Left lung (tissue), 10 donors: ENCODE data around the gene UST. TPM values are rescaled to one million over a fixed set of nuclear protein-coding genes. Genes with fewer than 3 reads are reported as not detected.
"Not testable (repeated sequence)": the region's sequence is repeated elsewhere in the genome, so short reads cannot be mapped to it uniquely, and the experiment has no call there.

Source experiments
- ATAC-seq: fragments of 200-7000 bp; cut with Tn5 transposase; one replicate; pipeline ENCODE4 v1.9.1; 2020; ENCODE audit warnings: moderate library complexity
- DNase-seq, 4 donors: peaks; one replicate each; pipeline ENCODE4 v3.0.0-alpha.2; 2013 to 2020
- H3K27ac ChIP-seq, 2 donors: fragments of 200-600 bp; sonication (generic) in 1 of 2; one replicate each; pipeline versions ENCODE4 v1.5.0 to v1.8.0; 2020 to 2021
- H3K27me3 ChIP-seq, 2 donors: fragments of 200-600 bp; sonication (generic) in 1 of 2; one replicate each; pipeline versions ENCODE4 v1.5.0 to v1.8.0; 2020 to 2021
- H3K36me3 ChIP-seq, 2 donors: fragments of 200-600 bp; sonication (generic) in 1 of 2; one replicate each; pipeline versions ENCODE4 v1.5.0 to v1.8.0; 2020 to 2021
- H3K4me1 ChIP-seq, 2 donors: fragments of 200-600 bp; one replicate each; pipeline ENCODE4 v1.8.0; 2021
- H3K4me3 ChIP-seq, 2 donors: fragments of 200-600 bp; sonication (generic) in 1 of 2; one replicate each; pipeline versions ENCODE4 v1.5.0 to v1.8.0; 2020 to 2021; ENCODE audit warnings: mild to moderate bottlenecking in 1 of 2
- H3K9me3 ChIP-seq, 2 donors: fragments of 200-600 bp; sonication (generic) in 1 of 2; one replicate each; pipeline versions ENCODE4 v1.5.0 to v1.8.0; 2020 to 2021
- intact Hi-C, 2 donors: fragments of 100-400 bp; cut with DNase I; formaldehyde crosslinking; loops; one replicate each; pipeline versions ENCODE4 v1.11.2 to v1.14.2; 2022
- polyA plus RNA-seq, 6 donors: library from polyadenylated mRNA; unstranded; fragments of 120-200 nt; gene quantifications; one replicate each; pipeline ENCODE4 v1.2.1, GENCODE V29; 2013; ENCODE audit not compliant: insufficient read length in 6 of 6
- total RNA-seq, 2 donors: library from RNA; stranded (reverse); fragmentation: NEBNext Ultra II Directional; extraction: Animal tissue kit (Norgen Biotek cat#: 25700); gene quantifications; one replicate each; pipeline ENCODE4 v1.2.1, GENCODE V29; 2021
- TF ChIP-seq, protein P1 (sequence below), 2 donors: fragments of 200-600 bp; sonication (generic) in 1 of 2; IDR thresholded peaks; one replicate each; pipeline versions ENCODE4 v1.5.0 to v1.8.0; 2021; ENCODE audit warnings: antibody characterized with exemption in 2 of 2
- donor health status: DM: no; HTN: yes; CAD: no.
- donor health status: DM: no; HTN: no; CAD: no.

Gene UST
- total and polyA plus RNA-seq, 8 donors = 7.4 to 17.0 (median 9.5) TPM

- H3K4me1 ChIP-seq = peaks cover 9 to 17% of the 10 kb centered on the region in 2 donors
- H3K27ac ChIP-seq = no peak overlapping the region
- peak in 2 of 4 donors; percentile 43 to 61 for DNase-seq
- H3K9me3 ChIP-seq = peaks cover 0 to 12% of the 10 kb centered on the region in 2 donors
- H3K36me3 ChIP-seq = no peaks in the 10 kb centered on the region
- intact Hi-C loops = no loop called here
- no peaks in the 10 kb centered on the region for H3K27me3 ChIP-seq
- peak; percentile 88 for ATAC-seq
- H3K4me3 ChIP-seq = no peak overlapping the region
- TF ChIP-seq, protein P1, sequence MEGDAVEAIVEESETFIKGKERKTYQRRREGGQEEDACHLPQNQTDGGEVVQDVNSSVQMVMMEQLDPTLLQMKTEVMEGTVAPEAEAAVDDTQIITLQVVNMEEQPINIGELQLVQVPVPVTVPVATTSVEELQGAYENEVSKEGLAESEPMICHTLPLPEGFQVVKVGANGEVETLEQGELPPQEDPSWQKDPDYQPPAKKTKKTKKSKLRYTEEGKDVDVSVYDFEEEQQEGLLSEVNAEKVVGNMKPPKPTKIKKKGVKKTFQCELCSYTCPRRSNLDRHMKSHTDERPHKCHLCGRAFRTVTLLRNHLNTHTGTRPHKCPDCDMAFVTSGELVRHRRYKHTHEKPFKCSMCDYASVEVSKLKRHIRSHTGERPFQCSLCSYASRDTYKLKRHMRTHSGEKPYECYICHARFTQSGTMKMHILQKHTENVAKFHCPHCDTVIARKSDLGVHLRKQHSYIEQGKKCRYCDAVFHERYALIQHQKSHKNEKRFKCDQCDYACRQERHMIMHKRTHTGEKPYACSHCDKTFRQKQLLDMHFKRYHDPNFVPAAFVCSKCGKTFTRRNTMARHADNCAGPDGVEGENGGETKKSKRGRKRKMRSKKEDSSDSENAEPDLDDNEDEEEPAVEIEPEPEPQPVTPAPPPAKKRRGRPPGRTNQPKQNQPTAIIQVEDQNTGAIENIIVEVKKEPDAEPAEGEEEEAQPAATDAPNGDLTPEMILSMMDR (IDR thresholded peaks at IDR 0.05) = no peak
Measured at GRCh38 chr6:148999929-149000468, 253.2 kb downstream of the UST start.

DNA sequence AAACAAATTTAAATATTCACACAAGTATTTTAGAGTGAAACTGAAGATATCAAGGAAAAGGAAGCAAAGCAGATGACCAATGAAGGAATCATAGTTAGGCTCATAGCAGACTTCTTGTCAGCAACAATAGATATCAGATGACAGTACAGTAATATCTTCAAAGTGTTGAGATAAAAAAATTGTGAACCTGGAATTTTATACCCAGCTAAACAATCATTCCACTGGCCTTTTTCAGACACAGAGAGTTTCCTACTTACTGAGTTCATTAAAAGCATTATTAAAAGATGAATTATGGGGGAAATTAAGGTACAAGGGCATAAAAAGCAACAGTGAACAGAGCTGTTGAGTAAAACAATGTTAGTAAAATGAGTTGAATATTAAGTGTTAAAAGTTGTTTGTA, 254.6 kb downstream of the UST start:
- TF ChIP-seq, protein P1 (IDR thresholded peaks at IDR 0.05) = no peak
- Histone ChIP-seq H3K9me3 (peaks cover 0 to 12% of the 10 kb centered on the region in 2 donors), H3K4me1 (peaks cover 9 to 17% of the 10 kb centered on the region in 2 donors), H3K4me3 (no peak overlapping the region), H3K27me3 (no peaks in the 10 kb centered on the region), H3K27ac (no peak overlapping the region), H3K36me3 (no peaks in the 10 kb centered on the region)
- ATAC-seq (no peak), DNase-seq (no peak)
- intact Hi-C loops = no loop called here

- Histone ChIP-seq H3K4me3 (no peak overlapping the region), H3K27ac (no peak overlapping the region), H3K9me3 (peaks cover 0 to 12% of the 10 kb centered on the region in 2 donors), H3K4me1 (peaks cover 9 to 17% of the 10 kb centered on the region in 2 donors), H3K36me3 (no peaks in the 10 kb centered on the region), H3K27me3 (no peaks in the 10 kb centered on the region)
- ATAC-seq (no peak), DNase-seq (no peak)
- TF ChIP-seq, protein P1 (IDR thresholded peaks at IDR 0.05) = no peak
- intact Hi-C loops = no loop called here
Measured at GRCh38 chr6:149003560-149003959, 256.7 kb downstream of the UST start.

GRCh38 chr6:149004664-149005063, 257.8 kb downstream of the UST start:
- Histone ChIP-seq H3K27ac (no peak overlapping the region), H3K4me1 (peaks cover 3 to 8% of the 10 kb centered on the region in 2 donors), H3K36me3 (no peaks in the 10 kb centered on the region), H3K4me3 (no peak overlapping the region), H3K27me3 (no peaks in the 10 kb centered on the region), H3K9me3 (peaks cover 0 to 12% of the 10 kb centered on the region in 2 donors)
- TF ChIP-seq, protein P1 (IDR thresholded peaks at IDR 0.05) = no peak
- DNase-seq (no peak), ATAC-seq (no peak)
- intact Hi-C loops = no loop called here

DNA sequence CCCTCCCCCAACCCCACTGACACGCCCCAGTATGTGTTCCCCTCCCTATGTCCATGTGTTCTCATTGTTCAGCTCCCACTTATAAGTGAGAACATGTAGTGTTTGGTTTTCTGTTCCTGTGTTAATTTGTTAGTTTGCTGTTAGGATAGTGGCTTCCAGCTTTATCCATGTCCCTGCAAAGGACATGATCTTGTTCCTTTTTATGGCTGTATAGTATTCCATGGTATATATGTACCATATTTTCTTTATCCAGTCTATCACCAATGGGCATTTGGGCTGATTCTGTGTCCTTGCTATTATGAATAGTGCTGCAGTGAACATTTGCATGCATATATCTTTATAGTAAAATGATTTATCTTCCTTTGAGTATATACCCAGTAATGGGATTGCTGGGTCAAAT, 259.4 kb downstream of the UST start:
- H3K27ac ChIP-seq, H3K4me1 ChIP-seq, ATAC-seq, H3K9me3 ChIP-seq, H3K36me3 ChIP-seq, H3K27me3 ChIP-seq, H3K4me3 ChIP-seq, DNase-seq, intact Hi-C loops: not testable (repeated sequence)

DNA sequence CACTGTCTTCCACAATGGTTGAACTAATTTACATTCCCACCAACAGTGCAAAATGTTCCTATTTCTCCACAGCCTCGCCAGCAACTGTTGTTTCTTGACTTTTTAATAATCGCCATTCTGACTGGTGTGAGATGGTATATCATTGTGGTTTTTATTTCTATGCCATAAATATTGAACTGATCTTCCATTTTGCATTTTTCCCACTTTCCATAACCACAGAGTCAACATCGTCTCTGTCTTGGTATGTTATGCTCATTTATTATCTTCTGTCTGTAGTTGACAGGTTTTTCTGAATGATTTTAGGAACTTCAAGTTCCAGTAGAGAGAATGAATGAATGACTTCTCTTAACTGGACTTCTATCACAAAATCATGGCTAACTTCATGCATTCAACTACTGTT, 259.8 kb downstream of the UST start:
- Histone ChIP-seq H3K4me3 (no peak overlapping the region), H3K36me3 (no peaks in the 10 kb centered on the region), H3K27ac (no peak overlapping the region), H3K9me3 (peaks cover 0 to 5% of the 10 kb centered on the region in 2 donors), H3K27me3 (no peaks in the 10 kb centered on the region), H3K4me1 (no peaks in the 10 kb centered on the region)
- intact Hi-C loops = no loop called here
- TF ChIP-seq, protein P1 (IDR thresholded peaks at IDR 0.05) = no peak
- DNase-seq (no peak), ATAC-seq (no peak)
